CD14-positive monocyte (primary cell): ENCODE data around the gene PRKCQ. TPM values are rescaled to one million over a fixed set of nuclear protein-coding genes. Genes with fewer than 3 reads are reported as not detected.

Experiments
- DNase-seq, 3 donors: peaks; one replicate each; pipeline ENCODE4 v3.0.0-alpha.2; 2011 to 2022
- H2AFZ ChIP-seq: 2 replicates; pipeline ENCODE4 v1.6.0; 2012; ENCODE audit warnings: mild to moderate bottlenecking, low read depth, low read length, inconsistent platforms; ENCODE audit not compliant: insufficient read depth, poor library complexity, severe bottlenecking
- H3K27ac ChIP-seq, 2 donors: 1 replicate in 1 of 2; 2 replicates in 1 of 2; pipeline ENCODE4 v1.5.1; 2012 to 2013; ENCODE audit warnings: low read length in 2 of 2, control low read depth in 1 of 2, inconsistent platforms in 1 of 2, low read depth in 1 of 2, mild to moderate bottlenecking in 1 of 2
- H3K27me3 ChIP-seq, 2 donors: one replicate each; pipeline versions ENCODE4 v1.6.0 to v1.6.1; 2011 to 2013; ENCODE audit warnings: low read length in 2 of 2; ENCODE audit not compliant: control insufficient read depth in 2 of 2, insufficient read depth in 2 of 2
- H3K36me3 ChIP-seq, 2 donors: replicated peaks in 1 of 2; 1 replicate in 1 of 2; 2 replicates in 1 of 2; pipeline versions ENCODE4 v1.5.1 to v1.6.1; 2012 to 2013; ENCODE audit warnings: low read length in 2 of 2, control low read depth in 1 of 2, inconsistent platforms in 1 of 2, mild to moderate bottlenecking in 1 of 2; ENCODE audit not compliant: insufficient read depth in 2 of 2, control insufficient read depth in 1 of 2
- H3K4me1 ChIP-seq, 2 donors: 1 replicate in 1 of 2; 2 replicates in 1 of 2; pipeline versions ENCODE4 v1.5.1 to v1.6.1; 2012 to 2013; ENCODE audit warnings: low read length in 2 of 2, control low read depth in 1 of 2, inconsistent platforms in 1 of 2, mild to moderate bottlenecking in 1 of 2, moderate library complexity in 1 of 2; ENCODE audit not compliant: insufficient read depth in 2 of 2, control insufficient read depth in 1 of 2
- H3K4me2 ChIP-seq: replicated peaks from 2 replicates; pipeline ENCODE3; 2012; ENCODE audit warnings: low read length, moderate library complexity, mild to moderate bottlenecking; ENCODE audit not compliant: poor library complexity, severe bottlenecking; ENCODE audit errors: extremely low read depth
- H3K4me3 ChIP-seq, 3 experiments: fragments of 200-600 bp in 1 of 3; sonication (generic) in 1 of 3; replicated peaks in 1 of 3; 1 replicate in 2 of 3; 2 replicates in 1 of 3; pipeline ENCODE4 v1.5.1; 2011 to 2013; ENCODE audit warnings: low read length in 3 of 3, mild to moderate bottlenecking in 3 of 3, control low read depth in 2 of 3, low read depth in 2 of 3, inconsistent platforms in 1 of 3, moderate library complexity in 1 of 3
- H3K79me2 ChIP-seq: 2 replicates; pipeline ENCODE4 v1.6.0; 2012; ENCODE audit warnings: mild to moderate bottlenecking, control low read depth, inconsistent platforms, low read length, moderate library complexity; ENCODE audit not compliant: insufficient read depth
- H3K9ac ChIP-seq: 2 replicates; pipeline ENCODE4 v1.6.0; 2017; ENCODE audit warnings: low read length, mild to moderate bottlenecking; ENCODE audit not compliant: insufficient read depth, poor library complexity, severe bottlenecking
- H3K9me3 ChIP-seq, 2 donors: replicated peaks in 1 of 2; 1 replicate in 1 of 2; 2 replicates in 1 of 2; pipeline versions ENCODE4 v1.5.1 to v1.6.1; 2012 to 2013; ENCODE audit warnings: low read length in 2 of 2, control low read depth in 1 of 2; ENCODE audit not compliant: control insufficient read depth in 1 of 2, insufficient read depth in 1 of 2
- H4K20me1 ChIP-seq: 2 replicates; pipeline ENCODE4 v1.6.0; 2012; ENCODE audit warnings: mild to moderate bottlenecking, low read length, control low read depth, moderate library complexity; ENCODE audit not compliant: insufficient read depth
- H3K27ac Mint-ChIP-seq, 7 donors: one replicate each; pipeline ENCODE4 v1.8.0; 2020; ENCODE audit warnings: mild to moderate bottlenecking in 7 of 7, mixed read lengths in 7 of 7, moderate library complexity in 6 of 7, inconsistent platforms in 2 of 7
- H3K27me3 Mint-ChIP-seq, 3 donors: one replicate each; pipeline ENCODE4 v1.8.0; 2021 to 2022; ENCODE audit warnings: low read depth in 3 of 3, mild to moderate bottlenecking in 3 of 3, mixed read lengths in 3 of 3, moderate library complexity in 3 of 3, inconsistent platforms in 1 of 3
- H3K36me3 Mint-ChIP-seq, 2 donors: one replicate each; pipeline ENCODE4 v1.8.0; 2020; ENCODE audit warnings: mixed read lengths in 2 of 2, inconsistent platforms in 1 of 2, mild to moderate bottlenecking in 1 of 2
- H3K4me1 Mint-ChIP-seq: one replicate; pipeline ENCODE4 v1.8.0; 2020; ENCODE audit warnings: mild to moderate bottlenecking, mixed read lengths
- H3K4me3 Mint-ChIP-seq, 2 donors: one replicate each; pipeline ENCODE4 v1.8.0; 2020; ENCODE audit warnings: mild to moderate bottlenecking in 2 of 2, mixed read lengths in 2 of 2, moderate library complexity in 1 of 2
- H3K9me3 Mint-ChIP-seq, 7 donors: one replicate each; pipeline ENCODE4 v1.8.0; 2020 to 2022; ENCODE audit warnings: mixed read lengths in 7 of 7, mild to moderate bottlenecking in 6 of 7, moderate library complexity in 6 of 7, inconsistent platforms in 2 of 7
- CTCF ChIP-seq: fragments of 200-600 bp; IDR thresholded peaks from one replicate; pipeline ENCODE4 v1.8.0; 2022; ENCODE audit warnings: antibody characterized with exemption, mild to moderate bottlenecking
- WGBS: methylation state at CpG from one replicate; pipeline ENCODE4 v1.1.5; 2013; ENCODE audit warnings: missing lambda C conversion rate; ENCODE audit not compliant: insufficient coverage; 5-methylcytosine and 5-hydroxymethylcytosine counted together
- intact Hi-C, 2 donors: fragments of 100-400 bp; cut with micrococcal nuclease; formaldehyde crosslinking; loops; one replicate each; pipeline versions ENCODE4 v1.15.0 to v1.15.1; 2023
- polyA plus RNA-seq, 3 donors: library from polyadenylated mRNA; depleted of rRNA in 1 of 3; unstranded in 2 of 3; stranded (reverse) in 1 of 3; fragments of 300-500 nt in 2 of 3; fragments of >200 nt in 1 of 3; fragmentation: Illumina TruSeq in 2 of 3; gene quantifications; 1 replicate in 2 of 3; 2 replicates in 1 of 3; pipeline ENCODE4 v1.2.3, GENCODE V29; 2012 to 2021

PRKCQ gene
- polyA plus RNA-seq, 3 donors: 0.01 to 0.29 (median 0.09) TPM

GRCh38 chr10:6536102-6536501 is 44.0 kb downstream of the PRKCQ start:
- H3K9me3 Mint-ChIP-seq: no peaks in the 10 kb centered on the region
- WGBS: 100% methylated on average over 1 of the region's 3 CpGs
- Histone ChIP-seq H3K9ac (no peak overlapping the region), H3K4me1 (peaks cover 15 to 17% of the 10 kb centered on the region in 2 donors), H3K4me2 (no peak overlapping the region), H2AFZ (no peak overlapping the region), H3K27me3 (no peaks in the 10 kb centered on the region), H3K4me3 (no peak overlapping the region), H3K9me3 (no peaks in the 10 kb centered on the region), H3K79me2 (no peaks in the 10 kb centered on the region), H4K20me1 (no peaks in the 10 kb centered on the region), H3K27ac (no peak overlapping the region), H3K36me3 (no peaks in the 10 kb centered on the region)
- no peak overlapping the region for H3K4me3 Mint-ChIP-seq
- DNase-seq: no peak
- peaks cover 16% of the 10 kb centered on the region for H3K4me1 Mint-ChIP-seq
- no peak for TF ChIP-seq CTCF
- no peaks in the 10 kb centered on the region for H3K36me3 Mint-ChIP-seq
- no peaks in the 10 kb centered on the region for H3K27me3 Mint-ChIP-seq
- peak overlapping the region in 1 of 7 donors; percentile 23 for H3K27ac Mint-ChIP-seq
- intact Hi-C loops: no loop called here

- H3K27me3 Mint-ChIP-seq: no peaks in the 10 kb centered on the region
- Histone ChIP-seq H3K4me3 (no peak overlapping the region), H2AFZ (no peak overlapping the region), H3K27ac (no peak overlapping the region), H3K4me2 (no peak overlapping the region), H3K79me2 (no peaks in the 10 kb centered on the region), H3K9me3 (no peaks in the 10 kb centered on the region), H4K20me1 (no peaks in the 10 kb centered on the region), H3K27me3 (no peaks in the 10 kb centered on the region), H3K4me1 (peaks cover 15 to 17% of the 10 kb centered on the region in 2 donors), H3K9ac (no peak overlapping the region), H3K36me3 (no peaks in the 10 kb centered on the region)
- no peaks in the 10 kb centered on the region for H3K36me3 Mint-ChIP-seq
- H3K4me3 Mint-ChIP-seq: no peak overlapping the region
- H3K4me1 Mint-ChIP-seq: peaks cover 16% of the 10 kb centered on the region
- H3K9me3 Mint-ChIP-seq: no peaks in the 10 kb centered on the region
- H3K27ac Mint-ChIP-seq: peak overlapping the region in 1 of 7 donors; percentile 37
- no peak for TF ChIP-seq CTCF
- DNase-seq: no peak
- intact Hi-C loops: no loop called here
- WGBS: 97% methylated on average over 9 of the region's 11 CpGs
Observed at GRCh38 chr10:6535156-6535764, 44.8 kb downstream of the PRKCQ start.
